HepG2 (cell line): ENCODE results near the gene TOR1AIP1. TPM values are rescaled to one million over a fixed set of nuclear protein-coding genes. Genes with fewer than 3 reads are reported as not detected.

Experiments
- ATAC-seq: fragments of 200-7000 bp; cut with Tn5 transposase; 3 replicates; pipeline ENCODE4 v1.9.1; 2020; ENCODE audit warnings: mild to moderate bottlenecking, moderate library complexity
- BruUV-seq: library from RNA; stranded (reverse); fragments of 400-500 nt; replicated peaks from 2 replicates; lab custom pipeline; 2021; lab: Mats Ljungman, UMichigan
- CTCF ChIA-PET: fragments of 300-600 bp; formaldehyde crosslinking; extraction: SDS; loops from one replicate; lab custom pipeline; 2021; ENCODE audit warnings: low total read pairs, inconsistent platforms, low intra/inter-chr PET ratio; lab: Yijun Ruan, JAX
- POLR2A ChIA-PET: fragments of 350-600 bp; sonication (Branson Sonifier 250); formaldehyde crosslinking; loops from one replicate; lab custom pipeline; 2020; ENCODE audit warnings: antibody characterized with exemption, inconsistent platforms; lab: Yijun Ruan, JAX
- DNase-seq: peaks from one replicate; pipeline ENCODE4 v3.0.0-alpha.2; 2015; ENCODE audit warnings: low spot score
- FAIRE-seq: peaks from 3 replicates; lab custom pipeline; 2011; peaks lifted over from hg19 to GRCh38; lab: Jason Lieb, UNC
- H2AFZ ChIP-seq: one replicate; pipeline ENCODE4 v1.6.1; 2011; ENCODE audit warnings: low read length, inconsistent platforms
- H3K27ac ChIP-seq: fragments of 300-600 bp; 3 replicates; pipeline ENCODE4 v1.8.0; 2011; ENCODE audit warnings: mixed run types, mild to moderate bottlenecking, mixed read lengths, low read length, inconsistent platforms; ENCODE audit not compliant: insufficient read depth; ENCODE audit errors: extremely low read length
- H3K27me3 ChIP-seq, 2 experiments: fragments of 200-600 bp in 1 of 2; 2 replicates in 1 of 2; 3 replicates in 1 of 2; pipeline versions ENCODE4 v1.6.0 to v1.8.0; 2011; ENCODE audit warnings: low read length in 2 of 2, mild to moderate bottlenecking in 2 of 2, moderate library complexity in 2 of 2, inconsistent platforms in 1 of 2; ENCODE audit not compliant: insufficient read depth in 2 of 2, control insufficient read depth in 1 of 2
- H3K36me3 ChIP-seq, 2 experiments: fragments of 200-600 bp in 1 of 2; replicated peaks in 1 of 2; 2 replicates in 1 of 2; 3 replicates in 1 of 2; pipeline versions ENCODE4 v1.5.1 to v1.8.0; 2011; ENCODE audit warnings: low read length in 2 of 2, inconsistent platforms in 1 of 2; ENCODE audit not compliant: insufficient read depth in 2 of 2, control insufficient read depth in 1 of 2
- H3K4me1 ChIP-seq: 2 replicates; pipeline ENCODE4 v1.5.1; 2012; ENCODE audit warnings: low read length, inconsistent platforms; ENCODE audit not compliant: insufficient read depth
- H3K4me2 ChIP-seq: 2 replicates; pipeline ENCODE4 v1.6.0; 2011; ENCODE audit warnings: low read depth, low read length, inconsistent platforms
- H3K4me3 ChIP-seq, 3 experiments: fragments of 200-600 bp in 1 of 3; sonication (generic), shearing (Covaris generic) in 1 of 3; replicated peaks in 1 of 3; 2 replicates each; pipeline ENCODE4 v1.5.1; 2011 to 2016; ENCODE audit warnings: low read length in 3 of 3, inconsistent platforms in 2 of 3, low read depth in 2 of 3, mild to moderate bottlenecking in 2 of 3, control low read depth in 1 of 3, mixed read lengths in 1 of 3; ENCODE audit not compliant: insufficient read depth in 1 of 3
- H3K79me2 ChIP-seq: one replicate; pipeline ENCODE4 v1.6.1; 2011; ENCODE audit warnings: low read length, inconsistent platforms; ENCODE audit not compliant: insufficient read depth
- H3K9ac ChIP-seq: 2 replicates; pipeline ENCODE4 v1.6.0; 2011; ENCODE audit warnings: mild to moderate bottlenecking, low read depth, low read length, inconsistent platforms; ENCODE audit not compliant: insufficient read depth
- H3K9me3 ChIP-seq: 2 replicates; pipeline ENCODE4 v1.5.1; 2012; ENCODE audit warnings: mild to moderate bottlenecking, low read length
- H4K20me1 ChIP-seq: 2 replicates; pipeline ENCODE4 v1.6.0; 2011; ENCODE audit warnings: inconsistent platforms, mild to moderate bottlenecking, low read length, moderate library complexity; ENCODE audit not compliant: insufficient read depth
- DMTF1 ChIP-seq: sonication (generic); formaldehyde crosslinking; IDR thresholded peaks from 2 replicates; pipeline ENCODE4 v1.4.0; 2020; ENCODE audit warnings: mild to moderate bottlenecking, missing genetic modification reagents
- ERF ChIP-seq: IDR thresholded peaks from 2 replicates; pipeline ENCODE4 v1.6.1; 2018; ENCODE audit warnings: missing biosample characterization, missing genetic modification reagents
- ETS1 ChIP-seq: sonication (generic); formaldehyde crosslinking; IDR thresholded peaks from 2 replicates; pipeline ENCODE4 v1.4.0; 2020; ENCODE audit warnings: missing genetic modification reagents
- GLI4 ChIP-seq: sonication (generic); formaldehyde crosslinking; IDR thresholded peaks from 2 replicates; pipeline ENCODE4 v1.5.1; 2020; ENCODE audit warnings: missing genetic modification reagents, mild to moderate bottlenecking, moderate library complexity, borderline replicate concordance
- HIVEP1 ChIP-seq: sonication (generic); formaldehyde crosslinking; IDR thresholded peaks from 2 replicates; pipeline ENCODE4 v1.4.0; 2020; ENCODE audit warnings: mild to moderate bottlenecking, missing genetic modification reagents
- MIXL1 ChIP-seq: IDR thresholded peaks from 2 replicates; pipeline ENCODE4 v1.6.1; 2016
- NR0B2 ChIP-seq: sonication (generic); formaldehyde crosslinking; IDR thresholded peaks from 2 replicates; pipeline ENCODE4 v1.4.0; 2020; ENCODE audit warnings: mild to moderate bottlenecking, missing genetic modification reagents
- SP4 ChIP-seq: sonication (generic); formaldehyde crosslinking; IDR thresholded peaks from 2 replicates; pipeline ENCODE4 v1.8.1; 2023; ENCODE audit warnings: mild to moderate bottlenecking, missing genetic modification reagents
- TAF1 ChIP-seq: sonication (generic); formaldehyde crosslinking; IDR thresholded peaks from 2 replicates; pipeline ENCODE4 v1.4.0; 2020; ENCODE audit warnings: missing genetic modification reagents
- TRAFD1 ChIP-seq: sonication (generic); formaldehyde crosslinking; IDR thresholded peaks from 2 replicates; pipeline ENCODE4 v1.5.1; 2020; ENCODE audit warnings: missing genetic modification reagents, mild to moderate bottlenecking, borderline replicate concordance
- U2AF2 ChIP-seq: fragments of 200-400 bp; formaldehyde crosslinking; IDR thresholded peaks from 2 replicates; pipeline ENCODE4 v1.6.1; 2017; ENCODE audit warnings: low read depth, mild to moderate bottlenecking, low read length
- XBP1 ChIP-seq: sonication (generic); formaldehyde crosslinking; IDR thresholded peaks from 2 replicates; pipeline ENCODE4 v1.5.0; 2020; ENCODE audit warnings: missing genetic modification reagents
- ZFAT ChIP-seq: sonication (generic); formaldehyde crosslinking; conservative IDR thresholded peaks from 2 replicates; pipeline ENCODE4 v1.8.1; 2023; ENCODE audit warnings: missing genetic modification reagents, inconsistent platforms
- ZMYM2 ChIP-seq: sonication (generic); formaldehyde crosslinking; IDR thresholded peaks from 2 replicates; pipeline ENCODE4 v1.8.0; 2022; ENCODE audit warnings: mild to moderate bottlenecking, missing genetic modification reagents
- ZNF331 ChIP-seq: sonication (generic); formaldehyde crosslinking; IDR thresholded peaks from 2 replicates; pipeline ENCODE4 v1.4.0; 2020; ENCODE audit warnings: missing genetic modification reagents
- ZNF367 ChIP-seq: sonication (generic); formaldehyde crosslinking; IDR thresholded peaks from 2 replicates; pipeline ENCODE4 v1.4.0; 2020; ENCODE audit warnings: missing genetic modification reagents, borderline replicate concordance
- ZNF746 ChIP-seq: sonication (generic); formaldehyde crosslinking; IDR thresholded peaks from 2 replicates; pipeline ENCODE4 v1.8.0; 2022; ENCODE audit warnings: mild to moderate bottlenecking, missing genetic modification reagents
- ZNF781 ChIP-seq: sonication (generic); formaldehyde crosslinking; IDR thresholded peaks from 2 replicates; pipeline ENCODE4 v1.5.1; 2020; ENCODE audit warnings: borderline replicate concordance, mild to moderate bottlenecking, missing genetic modification reagents; ENCODE audit errors: not compliant biosample characterization
- WGBS: methylation state at CpG from one replicate; pipeline ENCODE4 v1.1.6; 2017; ENCODE audit warnings: low lambda C conversion rate; 5-methylcytosine and 5-hydroxymethylcytosine counted together
- in situ Hi-C: cut with HindIII; loops from 2 replicates; pipeline ENCODE4 v1.10.0; 2017; ENCODE audit warnings: low pct_unique_long_range_greater_than_20kb; ENCODE audit not compliant: extremely low pct_ligation_motif_present
- intact Hi-C: fragments of 100-400 bp; cut with micrococcal nuclease; formaldehyde crosslinking; loops from one replicate; pipeline ENCODE4 v1.10.0; 2022; ENCODE audit not compliant: unreplicated experiment
- polyA plus RNA-seq, 8 experiments: library from polyadenylated mRNA; depleted of rRNA in 3 of 8; stranded (reverse) in 7 of 8; unstranded in 1 of 8; fragments of >200 nt; fragmentation: Illumina TruSeq in 4 of 8; extraction: Trizol in 4 of 8; gene quantifications; 2 replicates each; pipeline versions ENCODE4 v1.2.1 to v1.2.3, GENCODE V29; 2011 to 2016; ENCODE audit warnings: low read depth in 4 of 8, missing spikeins in 1 of 8, mixed read lengths in 1 of 8; ENCODE audit not compliant: insufficient read depth in 1 of 8
- total RNA-seq, 5 experiments: library from RNA; depleted of rRNA; stranded (reverse); fragments of >200 nt; fragmentation: Illumina TruSeq; extraction: Trizol; gene quantifications; 2 replicates each; pipeline ENCODE4 v1.2.3, GENCODE V29; 2016; ENCODE audit warnings: low read depth in 1 of 5
- TF ChIP-seq, protein P1 (sequence below): sonication (generic); formaldehyde crosslinking; IDR thresholded peaks from 2 replicates; pipeline ENCODE4 v1.4.0; 2020; ENCODE audit warnings: missing genetic modification reagents

The TOR1AIP1 gene
- total and polyA plus RNA-seq, 2 of the 13 experiments (the other 11 are each of a cell fraction or from before 2014, with no cell fraction given) = 15.6 to 29.0 TPM

DNA sequence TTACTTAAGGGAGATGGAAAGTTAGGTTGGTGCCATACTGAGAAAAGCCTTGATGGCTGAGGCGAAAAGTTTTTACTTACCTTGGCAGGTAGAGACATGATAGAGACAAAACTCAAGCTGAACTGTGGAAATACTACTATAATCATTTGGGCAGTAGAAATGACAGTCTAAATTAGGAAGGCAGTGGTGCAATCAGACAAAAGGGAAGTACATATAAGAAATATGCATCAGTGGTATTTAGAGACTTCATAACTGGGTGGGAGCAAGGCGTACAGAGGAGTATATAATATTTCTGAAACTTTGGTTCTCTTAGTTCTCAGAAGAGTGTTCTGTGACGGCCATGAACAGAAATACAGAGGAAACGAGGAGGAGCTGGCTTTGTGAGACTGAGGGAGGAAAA, 70.1 kb downstream of the TOR1AIP1 start:
- in situ Hi-C loops (no loop called here), intact Hi-C loops (loop anchor here (10.0 kb wide), 2 partner anchors 73 to 203 kb away; partner anchors contain the start of gene QSOX1)
- peaks cover 9% of the 10 kb centered on the region; the same call in 1 of the 2 replicates for H4K20me1 ChIP-seq
- peaks cover 12% of the 10 kb centered on the region for H3K4me1 ChIP-seq
- FAIRE-seq (no peak), ATAC-seq (no peak), DNase-seq (no peak)
- TF ChIP-seq TRAFD1 (CRISPR knock-in tag) (no peak), HIVEP1 (CRISPR knock-in tag) (no peak), XBP1 (CRISPR knock-in tag) (no peak), U2AF2 (no peak), TAF1 (no peak), ZNF367 (CRISPR knock-in tag) (no peak), ETS1 (CRISPR knock-in tag) (no peak), NR0B2 (no peak), ZNF331 (CRISPR knock-in tag) (no peak), SP4 (no peak), ERF (no peak), ZFAT (no peak), DMTF1 (CRISPR knock-in tag) (no peak), MIXL1 (no peak), ZNF781 (CRISPR knock-in tag) (no peak), GLI4 (CRISPR knock-in tag) (no peak), ZMYM2 (CRISPR knock-in tag) (no peak), ZNF746 (no peak)
- TF ChIP-seq, protein P1, sequence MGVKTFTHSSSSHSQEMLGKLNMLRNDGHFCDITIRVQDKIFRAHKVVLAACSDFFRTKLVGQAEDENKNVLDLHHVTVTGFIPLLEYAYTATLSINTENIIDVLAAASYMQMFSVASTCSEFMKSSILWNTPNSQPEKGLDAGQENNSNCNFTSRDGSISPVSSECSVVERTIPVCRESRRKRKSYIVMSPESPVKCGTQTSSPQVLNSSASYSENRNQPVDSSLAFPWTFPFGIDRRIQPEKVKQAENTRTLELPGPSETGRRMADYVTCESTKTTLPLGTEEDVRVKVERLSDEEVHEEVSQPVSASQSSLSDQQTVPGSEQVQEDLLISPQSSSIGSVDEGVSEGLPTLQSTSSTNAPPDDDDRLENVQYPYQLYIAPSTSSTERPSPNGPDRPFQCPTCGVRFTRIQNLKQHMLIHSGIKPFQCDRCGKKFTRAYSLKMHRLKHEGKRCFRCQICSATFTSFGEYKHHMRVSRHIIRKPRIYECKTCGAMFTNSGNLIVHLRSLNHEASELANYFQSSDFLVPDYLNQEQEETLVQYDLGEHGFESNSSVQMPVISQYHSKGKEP (CRISPR knock-in tag) = no peak
- no peak overlapping the region for H3K9ac ChIP-seq
- POLR2A ChIA-PET = interaction anchor here (2.5 kb wide), 1 partner anchor 69 kb away, joined by 23 read pairs; the partner anchor contains the start of gene TOR1AIP1
- BruUV-seq = no TSS peak
- no peak overlapping the region for H3K27ac ChIP-seq
- H3K4me2 ChIP-seq = no peak overlapping the region
- peaks cover 25% of the 10 kb centered on the region for H3K79me2 ChIP-seq
- no peak overlapping the region for H3K4me3 ChIP-seq
- no peaks in the 10 kb centered on the region; a peak in 2 of 5 replicates for H3K27me3 ChIP-seq
- WGBS = 57% methylated on average over 4 of the region's 4 CpGs
- no peaks in the 10 kb centered on the region for H3K9me3 ChIP-seq
- CTCF ChIA-PET = no interaction called here
- no peaks in the 10 kb centered on the region for H3K36me3 ChIP-seq
- no peak overlapping the region for H2AFZ ChIP-seq
